ENCODE data around the gene CRB1.
"Not testable (repeated sequence)": the region's sequence is repeated elsewhere in the genome, so short reads cannot be mapped to it uniquely, and the experiment has no call there.

The CRB1 gene

DNA sequence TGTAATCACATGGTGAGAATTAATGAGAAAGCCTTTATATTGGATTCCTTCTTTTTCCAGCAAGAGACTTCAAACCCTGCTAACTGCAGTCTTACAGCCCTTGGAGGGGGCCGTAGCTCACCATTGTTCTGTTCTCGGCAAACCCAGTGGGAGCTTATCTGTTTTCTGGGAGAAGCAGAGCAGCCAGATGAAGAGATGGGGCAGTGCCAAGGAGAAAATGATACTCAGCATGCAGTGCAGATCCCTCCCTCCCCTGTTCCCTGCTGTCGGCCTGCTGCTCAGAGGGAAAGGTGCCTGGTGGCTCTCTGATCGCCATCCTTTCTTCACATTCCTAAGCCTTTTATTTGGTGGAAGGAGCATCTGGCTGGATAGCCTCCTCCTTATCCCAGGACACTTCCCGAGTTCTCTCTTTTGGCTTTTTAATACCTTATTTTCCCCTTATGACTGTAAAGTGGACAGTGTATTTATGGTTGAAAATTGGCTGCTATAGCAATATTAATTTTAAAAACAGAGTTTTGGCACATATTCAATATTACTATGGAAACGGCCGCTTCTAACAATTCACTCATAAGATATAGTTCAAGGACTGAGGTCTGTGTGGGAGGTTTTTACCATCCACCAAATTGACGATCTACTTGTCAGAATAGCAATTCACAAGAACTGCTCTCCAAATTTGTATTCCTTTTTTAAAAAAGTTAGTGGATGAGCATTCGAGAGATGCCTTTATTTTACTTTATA lies 203.4 kb downstream of the CRB1 start:
- TF ChIP-seq, protein P1, sequence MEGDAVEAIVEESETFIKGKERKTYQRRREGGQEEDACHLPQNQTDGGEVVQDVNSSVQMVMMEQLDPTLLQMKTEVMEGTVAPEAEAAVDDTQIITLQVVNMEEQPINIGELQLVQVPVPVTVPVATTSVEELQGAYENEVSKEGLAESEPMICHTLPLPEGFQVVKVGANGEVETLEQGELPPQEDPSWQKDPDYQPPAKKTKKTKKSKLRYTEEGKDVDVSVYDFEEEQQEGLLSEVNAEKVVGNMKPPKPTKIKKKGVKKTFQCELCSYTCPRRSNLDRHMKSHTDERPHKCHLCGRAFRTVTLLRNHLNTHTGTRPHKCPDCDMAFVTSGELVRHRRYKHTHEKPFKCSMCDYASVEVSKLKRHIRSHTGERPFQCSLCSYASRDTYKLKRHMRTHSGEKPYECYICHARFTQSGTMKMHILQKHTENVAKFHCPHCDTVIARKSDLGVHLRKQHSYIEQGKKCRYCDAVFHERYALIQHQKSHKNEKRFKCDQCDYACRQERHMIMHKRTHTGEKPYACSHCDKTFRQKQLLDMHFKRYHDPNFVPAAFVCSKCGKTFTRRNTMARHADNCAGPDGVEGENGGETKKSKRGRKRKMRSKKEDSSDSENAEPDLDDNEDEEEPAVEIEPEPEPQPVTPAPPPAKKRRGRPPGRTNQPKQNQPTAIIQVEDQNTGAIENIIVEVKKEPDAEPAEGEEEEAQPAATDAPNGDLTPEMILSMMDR (IDR thresholded peaks at IDR 0.05; ENCODE audit: insufficient read depth, missing control alignments), result no peak
- FAIRE-seq (no peak), DNase-seq (ENCODE audit: insufficient read length, low spot score) (no peak)

DNA sequence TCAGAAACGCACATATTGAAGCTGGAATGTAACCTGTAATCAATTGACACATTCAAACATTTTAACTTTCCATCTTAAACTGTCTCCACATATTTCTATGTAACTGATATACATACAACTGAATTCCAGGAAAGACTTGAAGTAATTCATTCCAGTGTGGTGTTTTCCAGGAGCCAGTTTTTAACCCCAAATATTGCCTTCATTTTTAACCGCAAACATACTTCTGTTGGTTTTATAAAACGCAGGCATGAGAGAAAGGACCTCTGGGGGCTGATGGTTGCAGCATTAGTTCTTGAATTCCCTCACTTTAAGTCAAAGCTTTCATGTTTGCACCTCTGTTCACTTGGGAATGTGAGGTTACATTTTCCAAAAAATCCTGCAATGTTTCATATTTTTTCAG lies 204.1 kb downstream of the CRB1 start:
- no peak for DNase-seq (ENCODE audit: insufficient read length, low spot score)
- TF ChIP-seq, protein P1 (IDR thresholded peaks at IDR 0.05; ENCODE audit: insufficient read depth, missing control alignments), result no peak
- peak; percentile 76 for FAIRE-seq

DNA sequence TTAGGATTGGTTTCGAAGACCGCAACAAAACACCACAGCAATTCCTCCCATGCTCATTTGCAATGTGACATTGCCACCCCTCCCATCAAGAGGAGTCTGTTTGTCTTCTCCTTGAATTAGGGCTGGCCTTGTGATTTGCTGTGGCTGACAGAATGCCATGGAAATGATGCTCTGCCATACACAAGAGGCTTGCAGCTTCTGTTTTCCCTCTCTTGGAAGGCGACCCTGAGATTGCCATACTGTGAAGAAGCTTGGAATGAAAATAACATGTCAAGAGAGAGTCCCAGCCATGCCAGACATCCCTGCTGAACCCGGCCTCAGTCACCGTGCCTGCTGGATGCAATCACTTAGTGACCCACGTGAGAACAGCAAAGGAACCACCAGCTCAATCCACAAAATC lies 212.4 kb downstream of the CRB1 start:
- FAIRE-seq, result no peak
- no peak for DNase-seq (ENCODE audit: insufficient read length, low spot score)
- TF ChIP-seq, protein P1 (IDR thresholded peaks at IDR 0.05; ENCODE audit: insufficient read depth, missing control alignments), result no peak

DNA sequence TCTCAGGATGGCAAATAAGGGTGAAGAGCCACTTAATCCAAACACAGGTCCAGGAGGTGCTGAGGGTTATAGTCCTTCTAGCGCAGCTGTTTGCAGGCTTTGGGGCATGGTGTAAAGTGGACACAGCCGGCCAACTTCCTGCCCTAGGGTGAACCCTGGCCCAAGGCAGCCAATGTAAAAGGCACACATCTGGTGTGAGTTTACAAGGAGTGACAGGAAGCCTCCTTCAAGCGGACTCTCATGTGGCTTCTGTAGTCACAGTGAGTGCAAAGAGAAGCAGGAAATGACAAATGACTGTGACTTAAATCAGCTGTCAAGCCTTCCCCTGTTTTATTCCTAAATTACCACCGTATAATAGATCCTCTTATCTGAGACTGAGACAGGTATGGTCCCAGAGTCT lies 213.0 kb downstream of the CRB1 start:
- DNase-seq (ENCODE audit: insufficient read length, low spot score), result no peak
- TF ChIP-seq, protein P1 (IDR thresholded peaks at IDR 0.05; ENCODE audit: insufficient read depth, missing control alignments), result no peak
- FAIRE-seq, result no peak

DNA sequence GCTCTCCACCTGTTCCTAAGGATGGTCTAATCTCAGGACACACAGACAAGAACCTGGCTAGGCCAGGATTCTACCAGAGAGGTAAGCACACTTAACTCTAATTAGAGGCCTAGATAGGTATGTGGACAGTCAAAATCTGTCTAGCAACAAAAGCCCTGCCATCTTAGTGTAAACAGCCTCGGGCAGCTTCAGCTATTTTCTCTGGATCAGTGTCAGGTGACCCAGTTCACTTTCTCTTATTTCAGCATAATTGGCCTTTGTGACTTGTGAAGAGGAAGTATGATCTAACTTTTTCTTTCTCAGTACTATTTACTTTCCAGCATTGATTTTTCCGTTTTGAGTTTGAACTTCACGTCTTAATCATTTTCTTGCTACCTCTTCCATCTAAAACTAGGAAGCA lies 217.7 kb downstream of the CRB1 start:
- TF ChIP-seq, protein P1 (IDR thresholded peaks at IDR 0.05; ENCODE audit: insufficient read depth, missing control alignments), result no peak
- FAIRE-seq (no peak), DNase-seq (ENCODE audit: insufficient read length, low spot score) (no peak)

DNA sequence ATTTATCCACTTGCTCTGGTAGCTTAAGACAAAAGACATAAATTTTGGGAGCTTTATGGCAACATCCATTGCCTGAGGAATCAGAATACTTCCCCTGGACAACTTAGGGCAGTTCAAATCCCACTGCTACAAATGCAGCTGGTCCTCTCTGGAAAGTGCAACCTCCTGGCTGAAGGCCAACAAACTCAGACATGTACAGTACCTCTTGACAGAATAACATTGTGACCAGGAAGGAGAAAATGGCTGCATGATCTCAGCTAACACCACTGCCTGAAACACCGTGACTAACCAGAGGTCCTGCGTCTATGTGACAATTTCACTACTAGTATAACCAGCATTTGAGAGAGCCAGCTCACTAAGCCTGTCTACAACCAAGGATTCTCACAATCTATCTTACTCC lies 218.9 kb downstream of the CRB1 start:
- no peak for FAIRE-seq
- TF ChIP-seq, protein P1 (IDR thresholded peaks at IDR 0.05; ENCODE audit: insufficient read depth, missing control alignments), result no peak
- DNase-seq (ENCODE audit: insufficient read length, low spot score), result no peak

DNA sequence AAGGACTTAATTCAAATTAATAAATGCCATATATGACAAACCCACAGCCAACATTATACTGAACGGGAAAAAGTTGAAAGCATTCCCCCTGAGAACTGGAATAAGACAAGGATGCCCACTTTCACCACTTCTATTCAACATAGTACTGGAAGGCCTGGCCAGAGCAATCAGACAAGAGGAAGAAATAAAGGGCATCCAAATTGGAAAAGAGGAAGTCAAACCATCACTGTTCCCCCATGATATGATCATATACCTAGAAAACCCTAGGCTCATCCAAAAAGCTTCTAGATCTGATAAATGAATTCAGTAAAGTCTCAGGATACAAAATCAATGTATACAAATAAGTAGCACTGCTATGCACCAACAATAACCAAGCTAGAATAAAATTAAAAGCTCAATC lies 223.5 kb downstream of the CRB1 start:
- FAIRE-seq; DNase-seq (ENCODE audit: insufficient read length, low spot score): not testable (repeated sequence)

All from D721Med (cell line).